PC-3 (cell line): Measurements from ENCODE around the gene GABRG3.

Experiments used
- CTCF ChIP-seq: fragments of 300-600 bp; sonication (generic); conservative IDR thresholded peaks from 2 replicates; pipeline ENCODE4 v1.5.1; 2017; ENCODE audit warnings: antibody characterized with exemption, low read depth, mild to moderate bottlenecking, low read length
- EZH2phosphoT487 ChIP-seq: fragments of 300-600 bp; sonication (generic); IDR thresholded peaks from 2 replicates; pipeline ENCODE4 v1.6.1; 2018; ENCODE audit warnings: mild to moderate bottlenecking, antibody characterized with exemption, low read length, borderline replicate concordance

- no peak for TF ChIP-seq CTCF
- no peak for TF ChIP-seq EZH2phosphoT487
These were observed 248.7 kb downstream of the GABRG3 start for GRCh38 chr15:27219636-27220035.
